HL-60/S4 treated with retinoic acid at 250 ng/mL for 4 days and 3 days (cell line): ENCODE data around the gene USP10.

Experiments
- in situ Hi-C: fragments of 300-500 bp; cut with MboI; formaldehyde crosslinking; loops from 2 replicates; pipeline ENCODE4 v1.7.0; 2022; ENCODE audit warnings: low sequenced_read_pairs

The USP10 gene

DNA sequence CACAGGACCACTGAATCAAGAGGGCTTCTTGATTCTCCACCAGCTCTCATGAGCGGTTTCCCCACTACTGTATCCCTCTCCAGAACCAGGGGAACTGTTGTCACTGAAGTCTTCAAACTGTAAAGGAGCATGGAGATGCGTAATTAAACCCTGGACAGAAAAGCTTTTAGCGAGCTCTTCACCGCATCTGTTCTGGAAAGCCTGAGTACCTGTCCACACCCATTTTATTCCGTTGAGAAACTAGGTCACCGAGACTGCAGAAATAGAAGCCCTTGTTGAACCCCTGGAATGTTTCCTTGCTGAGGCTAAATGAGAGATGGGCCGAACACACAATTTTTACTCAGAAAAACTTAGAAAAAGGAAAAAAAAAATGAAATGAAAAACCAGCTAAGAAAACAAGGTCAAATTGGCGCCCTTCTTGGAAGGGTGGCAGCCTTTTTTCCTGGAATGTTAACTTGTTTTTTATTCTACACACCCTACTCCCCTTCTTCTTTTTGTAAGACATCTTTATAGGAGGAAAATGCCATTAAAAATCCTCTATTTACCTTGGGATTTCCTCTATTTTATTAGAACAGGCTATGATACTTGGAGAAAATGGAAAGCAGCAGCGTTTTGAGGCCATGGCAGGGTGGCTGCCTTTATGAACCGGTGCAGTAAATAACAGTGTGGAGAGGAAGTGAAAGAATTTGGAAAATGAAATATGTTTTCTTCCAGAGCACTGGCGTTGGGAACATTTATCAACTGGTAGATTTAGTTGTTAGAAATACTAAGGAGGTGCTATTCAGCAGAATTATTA, 67.4 kb downstream of the USP10 start:
- in situ Hi-C loops: no loop called here

DNA sequence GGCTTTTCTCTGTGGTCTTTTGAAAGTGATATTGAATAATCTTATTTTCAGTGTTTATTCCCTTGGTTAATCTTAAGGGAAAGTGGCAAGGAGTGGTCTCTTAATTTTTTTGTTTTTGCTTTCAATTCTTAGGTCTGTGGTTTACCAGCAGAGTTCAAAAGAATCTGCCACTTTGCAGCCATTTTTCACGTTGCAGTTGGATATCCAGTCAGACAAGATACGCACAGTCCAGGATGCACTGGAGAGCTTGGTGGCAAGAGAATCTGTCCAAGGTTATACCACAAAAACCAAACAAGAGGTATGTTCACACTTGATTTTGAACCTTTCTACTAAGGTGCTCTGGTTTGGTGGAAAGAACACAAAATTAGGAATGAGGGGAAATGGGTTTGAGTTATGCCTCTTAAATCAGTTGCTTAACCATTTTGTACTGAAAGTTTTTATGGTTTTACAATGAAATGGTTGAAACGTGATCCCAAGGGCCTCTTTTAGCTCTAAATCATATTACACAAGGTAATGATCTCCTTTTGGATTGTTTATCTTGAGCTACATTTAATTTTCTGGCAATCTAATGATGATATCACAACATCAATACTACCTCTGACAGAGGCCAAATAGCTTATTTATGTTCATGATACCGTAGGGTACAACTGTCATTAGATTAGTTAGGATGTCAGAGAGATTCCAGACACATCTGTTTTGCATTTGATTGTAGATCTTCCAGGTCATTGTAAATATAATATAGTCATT, 68.4 kb downstream of the USP10 start:
- in situ Hi-C loops: no loop called here

DNA sequence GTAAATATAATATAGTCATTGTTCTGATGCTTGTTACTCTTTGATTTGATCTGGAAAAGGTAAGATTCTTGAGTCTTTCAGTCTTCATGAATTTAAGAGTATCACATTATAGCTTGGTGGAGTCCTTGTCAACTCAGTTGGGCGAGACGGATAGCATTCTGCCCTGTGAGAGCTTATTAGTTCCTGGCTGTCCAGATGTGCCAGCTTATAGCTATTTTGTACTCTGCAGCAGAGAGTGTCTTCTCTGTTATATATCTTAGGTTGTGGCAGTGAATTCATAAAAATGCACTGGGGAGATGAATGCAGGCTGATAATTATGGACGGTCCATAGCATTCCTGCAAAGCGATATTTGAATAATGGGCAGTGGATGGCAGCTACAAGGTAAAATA, 69.0 kb downstream of the USP10 start:
- in situ Hi-C loops: no loop called here

DNA sequence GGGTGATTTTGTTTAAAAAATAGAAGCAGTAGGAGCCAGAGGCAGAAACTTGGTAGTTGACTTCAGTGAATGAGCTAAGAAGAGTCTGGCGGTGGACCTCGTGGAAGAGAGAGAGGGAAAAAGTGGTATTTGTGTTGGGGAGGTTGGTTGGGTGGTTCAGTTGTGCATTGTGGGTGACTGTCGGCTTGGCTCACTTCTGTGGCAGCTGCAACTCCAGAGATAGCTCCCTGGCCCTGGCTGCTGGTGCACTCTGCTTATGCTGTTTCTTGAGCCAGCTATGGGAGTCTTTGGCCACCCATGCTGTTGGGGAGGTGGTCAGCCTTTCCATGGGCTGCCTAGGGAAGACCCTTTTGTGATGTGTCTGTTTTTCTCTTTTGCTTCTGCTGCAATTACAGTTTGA, 69.6 kb downstream of the USP10 start:
- in situ Hi-C loops: no loop called here

DNA sequence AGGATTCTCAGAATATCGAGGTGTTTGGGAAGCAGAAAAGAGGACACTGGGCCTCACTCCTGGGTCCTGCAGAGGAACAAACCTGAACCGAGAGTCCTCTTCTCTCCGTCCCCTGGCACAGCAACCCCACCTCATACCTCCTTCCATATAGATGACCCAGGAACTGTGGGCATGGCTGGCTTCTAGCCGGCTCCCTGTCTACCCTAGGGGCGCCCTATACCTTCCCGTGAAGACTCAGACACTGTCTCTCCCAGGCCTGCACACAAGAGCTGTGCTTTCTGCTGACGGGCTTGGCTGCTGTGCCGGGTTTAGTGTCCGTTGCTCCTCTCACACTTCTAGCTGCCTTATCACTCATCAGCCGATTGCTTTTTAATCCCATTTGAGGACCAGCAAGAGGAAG, 73.5 kb downstream of the USP10 start:
- in situ Hi-C loops: no loop called here

DNA sequence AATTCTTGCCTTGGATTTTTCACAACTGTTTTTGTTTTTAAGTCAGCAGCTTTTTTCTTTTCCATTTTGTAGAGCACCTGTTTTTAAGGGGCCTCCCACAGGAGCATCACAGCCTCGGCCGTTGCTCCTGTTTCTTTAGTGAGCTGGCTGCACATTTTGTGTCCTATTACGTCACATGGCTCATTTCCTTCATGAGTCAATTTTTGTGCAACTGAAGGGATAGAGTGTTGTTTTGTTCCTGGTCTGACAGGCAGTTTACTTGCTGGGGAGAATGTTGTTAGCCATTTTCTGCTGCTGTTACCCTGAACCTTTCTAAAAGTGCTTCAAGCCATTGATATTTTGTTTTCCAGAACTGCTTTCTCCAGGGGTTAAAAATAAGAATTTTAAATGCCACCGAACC, 75.0 kb downstream of the USP10 start:
- in situ Hi-C loops: no loop called here

DNA sequence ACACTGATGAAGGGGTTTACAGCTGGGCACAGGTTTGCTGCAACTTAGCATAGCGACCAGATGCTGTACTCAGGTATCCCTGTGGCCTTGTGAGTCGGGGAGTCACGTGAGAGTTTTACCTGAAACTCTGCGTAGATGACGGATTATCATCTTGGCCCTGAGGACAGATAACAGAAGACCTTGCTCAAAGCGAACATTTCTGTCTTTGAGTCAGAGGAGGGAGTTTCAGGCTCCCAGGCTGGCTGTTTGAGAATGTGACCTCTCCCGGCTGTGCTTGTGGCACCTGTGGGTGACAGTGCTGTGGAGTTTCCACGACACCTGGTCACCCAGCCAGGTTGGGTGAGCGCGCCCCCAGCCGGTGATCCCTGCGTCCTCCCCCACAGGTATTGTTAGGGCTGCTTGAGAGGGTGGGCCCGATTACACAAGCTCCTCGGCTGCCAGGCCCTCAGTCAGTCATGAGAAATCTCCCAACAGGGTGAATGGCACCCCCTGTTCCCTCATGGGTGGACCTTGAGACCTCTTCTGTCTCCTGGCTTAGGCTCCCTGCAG, 75.5 kb downstream of the USP10 start:
- in situ Hi-C loops: no loop called here

DNA sequence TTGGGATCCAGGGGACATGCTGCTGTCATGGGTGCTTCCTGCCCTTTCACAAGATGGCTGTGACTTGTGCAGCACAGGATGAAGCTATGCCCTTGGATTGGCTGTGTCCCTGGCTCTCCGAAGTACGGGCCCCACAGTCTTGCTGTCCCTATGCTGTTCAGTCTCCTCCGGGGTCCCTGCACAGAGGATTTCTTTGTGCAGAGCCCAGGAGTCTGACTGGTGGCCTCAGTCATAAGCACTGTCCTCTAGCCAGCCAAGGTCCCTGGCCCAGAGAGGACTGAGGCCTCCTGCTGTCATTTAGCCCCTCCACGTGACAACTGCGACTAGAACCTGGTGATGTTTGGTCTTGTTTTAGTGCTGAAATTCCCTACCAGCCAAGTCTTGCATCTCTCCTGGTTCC, 77.6 kb downstream of the USP10 start:
- in situ Hi-C loops: no loop called here

DNA sequence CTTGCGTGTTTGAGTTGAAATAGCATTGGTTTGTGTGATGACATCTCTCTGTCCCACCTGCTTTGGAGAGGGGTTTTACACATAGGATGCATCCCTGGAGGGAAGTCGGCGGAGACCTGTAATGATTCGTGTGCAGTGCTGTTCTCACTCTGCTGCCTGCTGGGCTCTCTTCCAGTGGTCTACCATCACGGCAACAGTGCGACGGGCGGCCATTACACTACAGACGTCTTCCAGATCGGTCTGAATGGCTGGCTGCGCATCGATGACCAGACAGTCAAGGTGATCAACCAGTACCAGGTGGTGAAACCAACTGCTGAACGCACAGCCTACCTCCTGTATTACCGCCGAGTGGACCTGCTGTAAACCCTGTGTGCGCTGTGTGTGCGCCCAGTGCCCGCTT, 78.9 kb downstream of the USP10 start:
- in situ Hi-C loops: no loop called here

DNA sequence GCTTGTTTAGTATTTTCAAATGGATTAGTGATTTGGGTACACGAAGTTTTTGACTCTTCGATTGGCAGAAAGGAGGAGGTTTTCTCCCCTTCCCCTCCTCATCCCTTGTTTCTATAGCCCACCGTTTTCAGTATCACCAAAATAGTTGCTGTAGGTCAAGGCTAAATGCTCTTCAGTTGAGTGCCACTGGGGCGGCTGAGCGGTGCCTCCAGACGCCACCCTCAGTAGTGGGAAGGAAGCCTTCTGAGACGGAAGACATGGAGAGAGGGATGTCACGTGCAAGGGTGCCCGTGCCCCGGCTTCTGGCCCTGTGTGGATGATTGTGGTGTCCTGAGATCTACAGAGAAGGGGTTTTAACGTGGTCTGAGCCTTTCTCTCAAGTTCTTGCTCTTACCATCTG, 80.3 kb downstream of the USP10 start:
- in situ Hi-C loops: no loop called here

DNA sequence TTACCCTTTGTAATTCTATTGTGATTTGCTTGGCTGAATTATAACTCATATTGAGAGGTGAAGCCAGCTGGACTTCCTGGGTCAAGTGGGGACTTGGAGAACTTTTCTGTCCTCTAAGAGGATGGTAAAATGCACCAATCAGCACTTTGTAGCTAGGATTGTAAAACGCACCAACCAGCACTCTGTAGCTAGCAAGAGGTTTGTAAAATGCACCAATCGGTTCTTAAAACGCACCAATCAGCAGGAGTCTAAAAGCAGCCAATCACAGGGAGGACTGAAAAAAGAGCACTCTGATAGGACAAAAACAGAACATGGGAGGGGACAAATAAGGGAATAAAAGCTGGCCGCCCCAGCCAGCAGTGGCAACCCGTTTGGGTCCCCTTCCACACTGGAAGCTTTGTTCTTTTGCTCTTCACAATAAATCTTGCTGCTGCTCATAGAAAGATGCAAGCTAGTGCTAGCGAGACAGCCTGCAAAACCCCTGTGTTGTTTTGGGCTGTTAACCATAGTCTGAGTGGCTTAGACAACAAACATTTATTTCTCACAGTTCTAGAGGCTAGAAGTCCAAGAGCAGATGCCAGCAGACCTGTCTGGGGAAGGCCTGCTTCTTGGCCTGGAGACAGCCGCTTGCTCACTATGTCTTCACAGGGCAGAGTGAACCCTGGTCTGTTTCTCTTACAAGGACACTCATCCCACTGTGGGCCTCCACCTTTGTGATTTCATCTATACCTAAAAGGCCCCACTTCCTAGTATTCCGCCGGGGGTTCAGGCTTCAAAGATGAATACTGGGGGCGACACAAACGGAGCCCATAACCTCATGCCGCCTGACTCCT, 81.0 kb downstream of the USP10 start:
- in situ Hi-C loops: no loop called here

DNA sequence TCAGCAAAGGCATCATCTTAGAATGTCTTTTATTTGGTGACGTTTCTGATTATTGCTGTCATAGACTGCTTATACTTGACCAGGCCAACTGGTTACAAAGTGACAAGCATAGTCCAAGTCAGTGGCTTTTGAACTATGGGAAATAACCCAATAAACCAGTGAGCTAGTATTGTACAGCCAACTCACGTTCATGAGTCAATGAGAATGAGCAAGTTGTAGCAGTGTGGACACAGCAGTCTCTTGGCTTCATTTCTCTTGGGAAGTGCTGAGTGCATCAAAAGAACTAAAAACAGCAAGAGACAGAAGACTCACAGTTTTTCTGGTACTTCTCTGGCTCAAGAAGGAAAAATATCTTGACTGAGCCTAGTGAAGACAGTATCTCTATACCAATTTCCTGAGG, 83.0 kb downstream of the USP10 start:
- in situ Hi-C loops: no loop called here

DNA sequence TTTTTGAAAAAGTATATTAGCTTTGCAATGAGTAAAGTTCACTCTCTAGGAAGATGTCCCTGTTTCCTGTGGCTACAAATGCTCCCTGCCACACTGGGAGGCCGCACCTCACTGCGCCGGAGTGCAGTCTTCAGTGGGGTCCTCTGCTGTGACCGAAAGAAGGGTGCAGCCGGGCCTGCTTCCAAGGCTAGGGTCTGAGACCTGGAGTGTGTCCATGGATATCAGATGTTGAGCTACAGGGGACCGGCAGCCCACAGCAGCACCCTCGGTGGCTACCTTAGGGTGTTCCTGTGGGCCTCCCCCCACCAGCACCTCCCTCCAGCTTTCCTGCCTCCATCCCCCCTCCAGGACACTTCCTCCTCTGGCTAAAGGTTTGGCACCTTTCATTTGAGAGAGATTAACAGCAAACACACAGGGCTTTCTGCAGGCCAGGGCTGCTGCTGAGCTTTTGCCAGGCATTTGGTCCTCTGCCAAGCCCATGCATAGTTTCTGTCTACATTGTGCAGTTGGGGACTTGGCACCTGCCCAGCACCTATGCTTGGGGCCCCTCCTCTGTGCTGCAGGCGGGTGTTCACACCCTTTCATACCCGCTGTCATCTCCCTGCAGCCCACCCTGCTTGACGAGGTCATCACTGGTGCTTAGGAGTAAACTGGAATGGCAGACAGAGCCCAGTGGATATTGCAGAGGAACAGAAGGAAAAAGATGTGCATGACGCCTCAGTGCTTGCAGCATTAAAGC, 86.2 kb downstream of the USP10 start:
- in situ Hi-C loops: no loop called here

DNA sequence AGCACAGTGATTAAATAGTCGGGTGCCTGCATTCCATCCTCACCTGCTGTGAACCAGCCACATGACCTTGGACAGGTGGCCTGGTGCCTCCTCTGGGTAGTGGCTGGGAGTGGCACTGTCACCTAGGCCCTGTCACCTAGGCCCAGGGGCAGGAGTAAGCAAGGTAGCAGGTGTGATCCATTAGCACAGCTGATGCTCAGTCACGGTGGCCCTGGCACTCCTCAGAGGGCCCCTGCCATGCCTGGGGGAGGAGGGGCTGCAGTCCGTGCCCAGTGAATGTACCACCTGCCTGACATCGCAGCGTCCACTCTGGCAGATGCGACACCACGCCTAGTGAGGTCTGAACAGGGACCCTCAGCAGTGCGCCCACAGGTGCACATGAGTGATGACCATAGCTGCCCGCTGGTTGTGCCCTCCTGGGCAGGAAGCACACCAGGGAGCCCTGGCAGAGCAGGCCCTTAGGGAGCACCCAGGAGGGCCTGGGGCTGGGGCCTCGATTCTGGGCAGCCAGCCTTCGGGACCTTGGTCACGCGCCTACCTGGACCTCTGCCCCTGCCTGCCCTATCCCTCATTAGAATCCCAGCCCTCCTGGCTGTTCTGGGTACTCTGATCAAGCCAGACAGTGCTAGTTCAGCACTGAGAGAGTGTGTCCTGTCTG, 86.9 kb downstream of the USP10 start:
- in situ Hi-C loops: no loop called here

DNA sequence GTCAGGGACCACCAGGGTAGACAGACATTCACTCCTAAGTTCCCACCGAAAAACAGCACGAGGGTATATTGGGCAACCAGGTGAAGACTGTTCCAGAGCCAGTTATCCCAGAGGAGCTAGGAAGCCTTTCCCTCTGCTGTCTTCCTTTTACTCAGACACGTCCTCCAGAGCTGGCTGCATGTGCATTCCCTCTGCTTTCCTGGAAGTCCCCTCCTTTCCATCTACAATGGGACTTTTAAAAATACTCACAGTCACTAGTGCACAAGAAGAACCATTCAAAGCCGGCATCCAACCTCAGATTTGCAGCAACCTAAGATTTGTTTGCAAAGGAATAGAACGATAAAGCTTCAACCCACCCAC, 87.4 kb downstream of the USP10 start:
- in situ Hi-C loops: no loop called here

DNA sequence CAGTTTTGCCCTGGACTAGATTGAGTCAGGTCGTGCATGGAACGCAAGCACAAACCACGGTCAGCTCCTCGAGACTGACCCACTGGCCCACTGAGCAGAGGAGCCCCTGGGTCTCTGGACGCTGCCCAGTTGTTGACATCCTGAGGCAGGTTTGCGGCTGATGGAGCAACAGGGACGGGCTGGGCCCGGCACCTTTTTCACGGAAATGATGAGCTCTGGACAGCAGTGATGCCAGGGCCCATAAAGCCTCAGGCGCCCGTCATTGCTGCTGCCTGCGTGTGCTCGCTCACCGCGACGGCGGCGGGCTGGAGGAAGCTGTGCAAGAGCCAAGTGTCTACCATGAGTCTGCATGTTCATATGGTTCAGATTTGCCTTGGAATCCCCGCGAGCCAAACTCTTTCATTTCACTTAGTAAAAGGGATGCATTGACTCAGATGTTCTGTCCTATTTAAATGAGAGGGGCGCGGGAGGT, 89.2 kb downstream of the USP10 start:
- in situ Hi-C loops: no loop called here

DNA sequence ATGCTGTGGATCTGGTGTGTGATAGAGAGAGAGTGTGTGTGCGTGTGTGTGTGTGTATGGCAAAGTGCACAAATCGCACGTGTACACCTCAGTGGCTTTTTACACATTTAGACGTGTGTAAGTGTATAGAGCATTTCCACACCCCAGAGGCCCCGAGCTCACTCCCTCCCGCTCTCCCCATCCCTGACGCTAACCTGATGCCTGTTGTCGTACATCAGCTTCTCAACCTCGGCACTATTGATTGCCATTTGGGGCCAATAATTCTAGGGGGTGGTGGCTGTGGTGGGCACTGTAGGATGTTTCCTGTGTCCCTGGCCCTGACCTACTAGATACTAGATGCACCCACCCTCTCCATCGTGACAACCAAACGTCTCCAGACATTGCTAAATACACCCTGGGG, 89.6 kb downstream of the USP10 start:
- in situ Hi-C loops: no loop called here

DNA sequence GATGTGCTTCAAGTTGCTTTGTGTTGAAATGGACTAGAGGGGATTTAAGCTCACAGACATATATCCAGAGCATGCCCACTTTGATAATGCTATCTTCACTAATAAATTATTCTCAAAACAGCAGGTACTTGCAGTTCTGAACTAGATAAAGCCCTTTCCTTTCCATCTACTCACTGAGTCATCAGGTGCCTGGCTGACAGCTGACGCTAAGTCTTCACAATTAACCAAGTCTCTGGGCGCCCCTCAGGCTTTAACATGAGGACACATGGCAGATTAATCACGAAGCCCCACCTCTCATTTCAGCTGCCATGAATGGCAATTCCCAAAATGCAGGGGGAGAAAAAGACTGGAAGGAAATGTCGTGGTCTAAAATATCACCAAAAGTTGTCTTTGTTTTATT, 90.5 kb downstream of the USP10 start:
- in situ Hi-C loops: no loop called here

DNA sequence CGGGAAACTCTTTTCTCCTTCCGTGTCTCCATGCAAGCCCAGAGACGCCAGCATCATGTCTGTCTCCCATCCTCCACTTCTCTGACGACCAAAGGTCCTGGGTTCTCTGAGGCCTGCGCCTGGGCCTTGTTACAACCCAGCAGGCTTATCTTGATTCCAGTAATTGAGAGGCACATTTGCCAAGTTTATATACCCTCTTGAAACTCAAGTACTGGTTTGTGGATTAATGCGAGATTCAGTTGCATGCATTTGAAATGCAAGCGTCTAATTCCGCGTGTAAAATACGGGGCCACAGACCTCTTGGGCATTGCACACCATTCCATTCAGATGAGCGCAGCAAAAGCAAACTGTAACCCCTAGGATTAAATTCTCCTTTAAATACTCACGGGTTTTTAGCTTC, 91.3 kb downstream of the USP10 start:
- in situ Hi-C loops: no loop called here

DNA sequence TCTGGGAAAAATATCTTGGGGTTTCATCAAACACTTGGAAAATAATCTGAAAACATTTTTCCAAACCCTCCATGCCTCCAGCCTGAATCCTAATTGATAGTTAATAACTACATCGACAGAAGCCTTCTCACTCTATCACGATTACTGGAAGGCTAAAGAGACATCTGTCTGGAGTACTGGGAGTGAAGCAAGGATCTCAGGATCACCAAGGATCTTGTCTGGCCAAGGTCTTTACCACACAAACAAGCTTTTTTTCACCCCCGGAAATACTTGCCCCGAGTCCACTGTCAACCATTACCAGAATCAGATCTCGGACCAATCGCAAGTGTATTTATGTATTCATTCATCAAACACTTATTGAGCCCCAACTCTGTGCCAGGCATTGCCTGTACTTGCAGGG, 91.7 kb downstream of the USP10 start:
- in situ Hi-C loops: no loop called here
